Lower lobe of right lung (tissue), 2 donors: Measurements from ENCODE around the gene HEMK1. TPM values are rescaled to one million over a fixed set of nuclear protein-coding genes. Genes with fewer than 3 reads are reported as not detected.

Source experiments
- ATAC-seq, 2 donors: fragments of 200-7000 bp; cut with Tn5 transposase; one replicate each; pipeline ENCODE4 v1.9.1; 2020 to 2022; ENCODE audit warnings: mild to moderate bottlenecking in 2 of 2, moderate library complexity in 2 of 2
- DNase-seq: peaks from one replicate; pipeline ENCODE4 v3.0.0-alpha.2; 2020
- H3K27ac ChIP-seq: fragments of 200-600 bp; one replicate; pipeline ENCODE4 v1.8.0; 2022
- H3K27me3 ChIP-seq: fragments of 200-600 bp; one replicate; pipeline ENCODE4 v1.8.0; 2022; ENCODE audit warnings: low read depth
- H3K36me3 ChIP-seq: fragments of 200-600 bp; one replicate; pipeline ENCODE4 v1.8.0; 2022; ENCODE audit warnings: mild to moderate bottlenecking
- H3K4me1 ChIP-seq: fragments of 200-600 bp; one replicate; pipeline ENCODE4 v1.8.0; 2022
- H3K4me3 ChIP-seq: fragments of 200-600 bp; one replicate; pipeline ENCODE4 v1.8.0; 2022; ENCODE audit warnings: mild to moderate bottlenecking
- H3K9me3 ChIP-seq: fragments of 200-600 bp; one replicate; pipeline ENCODE4 v1.8.0; 2022
- intact Hi-C: fragments of 100-400 bp; cut with DNase I; formaldehyde crosslinking; loops from one replicate; pipeline ENCODE4 v1.11.0; 2022
- total RNA-seq: library from RNA; stranded (reverse); fragmentation: NEBNext Ultra II Directional; extraction: Animal tissue kit (Norgen Biotek cat#: 25700); gene quantifications from one replicate; pipeline ENCODE4 v1.2.1, GENCODE V29; 2021
- TF ChIP-seq, protein P1 (sequence below): fragments of 200-600 bp; IDR thresholded peaks from one replicate; pipeline ENCODE4 v1.8.0; 2022; ENCODE audit warnings: antibody characterized with exemption, mild to moderate bottlenecking
- donor health status: DM: no; HTN: yes; CAD: no; lungs with severe emphysema.

The HEMK1 gene
- total RNA-seq, 1 donor from 2014 or later: 28.4 TPM

DNA sequence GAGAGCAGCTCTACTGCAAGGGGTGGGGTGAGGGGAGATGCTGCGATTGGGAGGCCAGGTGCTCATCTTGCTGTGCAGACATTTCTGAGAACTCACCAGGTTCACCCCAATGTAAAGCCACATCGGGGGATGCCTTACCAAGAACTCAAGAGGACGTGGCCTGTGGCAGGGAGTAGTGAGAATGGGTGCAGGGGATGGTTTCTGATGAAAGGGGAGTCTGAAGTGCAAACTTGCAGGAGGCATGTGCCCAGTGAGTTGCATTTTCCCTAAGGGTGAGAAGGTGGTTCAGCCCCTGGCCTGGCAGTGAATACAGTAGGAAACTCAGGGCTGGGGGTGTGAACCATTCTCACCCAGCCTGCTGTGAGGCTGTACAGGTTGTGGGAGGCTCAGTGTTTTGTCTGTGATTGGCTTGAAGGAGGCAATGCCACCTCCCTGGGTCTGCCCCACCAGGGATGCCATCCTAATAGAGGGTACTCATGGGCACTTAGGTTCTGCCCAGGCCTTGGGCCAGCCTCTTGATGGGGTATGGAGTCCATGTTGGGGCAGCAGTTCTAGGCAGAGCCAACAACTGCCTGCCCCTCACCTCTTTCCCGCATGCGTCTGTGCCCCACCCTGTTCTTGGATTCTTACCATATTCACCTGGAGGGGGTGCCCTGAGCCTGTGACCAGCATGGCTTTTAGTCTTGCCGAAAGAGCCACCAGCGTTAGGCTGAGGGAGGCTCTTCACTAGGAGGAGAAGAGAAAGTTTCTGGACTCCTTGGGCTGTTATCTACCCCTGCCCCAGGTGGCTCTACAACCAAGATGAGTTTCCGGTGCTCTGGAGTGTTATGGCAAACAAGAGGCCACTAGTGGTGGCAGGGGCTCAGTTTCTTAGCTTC, 4.5 kb downstream of the HEMK1 start:
- Histone ChIP-seq H3K9me3 (no peaks in the 10 kb centered on the region), H3K4me1 (peaks cover 33% of the 10 kb centered on the region), H3K27ac (peak overlapping the region; percentile 60), H3K4me3 (no peak overlapping the region), H3K27me3 (no peaks in the 10 kb centered on the region), H3K36me3 (peaks cover 40% of the 10 kb centered on the region)
- intact Hi-C loops: loop anchor here (5.0 kb wide), 1 partner anchor 38 kb away; the partner anchor contains the start of gene CISH
- ATAC-seq (peak; percentile 29 to 32), DNase-seq (peak; percentile 64)
- TF ChIP-seq, protein P1, sequence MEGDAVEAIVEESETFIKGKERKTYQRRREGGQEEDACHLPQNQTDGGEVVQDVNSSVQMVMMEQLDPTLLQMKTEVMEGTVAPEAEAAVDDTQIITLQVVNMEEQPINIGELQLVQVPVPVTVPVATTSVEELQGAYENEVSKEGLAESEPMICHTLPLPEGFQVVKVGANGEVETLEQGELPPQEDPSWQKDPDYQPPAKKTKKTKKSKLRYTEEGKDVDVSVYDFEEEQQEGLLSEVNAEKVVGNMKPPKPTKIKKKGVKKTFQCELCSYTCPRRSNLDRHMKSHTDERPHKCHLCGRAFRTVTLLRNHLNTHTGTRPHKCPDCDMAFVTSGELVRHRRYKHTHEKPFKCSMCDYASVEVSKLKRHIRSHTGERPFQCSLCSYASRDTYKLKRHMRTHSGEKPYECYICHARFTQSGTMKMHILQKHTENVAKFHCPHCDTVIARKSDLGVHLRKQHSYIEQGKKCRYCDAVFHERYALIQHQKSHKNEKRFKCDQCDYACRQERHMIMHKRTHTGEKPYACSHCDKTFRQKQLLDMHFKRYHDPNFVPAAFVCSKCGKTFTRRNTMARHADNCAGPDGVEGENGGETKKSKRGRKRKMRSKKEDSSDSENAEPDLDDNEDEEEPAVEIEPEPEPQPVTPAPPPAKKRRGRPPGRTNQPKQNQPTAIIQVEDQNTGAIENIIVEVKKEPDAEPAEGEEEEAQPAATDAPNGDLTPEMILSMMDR: no peak

DNA sequence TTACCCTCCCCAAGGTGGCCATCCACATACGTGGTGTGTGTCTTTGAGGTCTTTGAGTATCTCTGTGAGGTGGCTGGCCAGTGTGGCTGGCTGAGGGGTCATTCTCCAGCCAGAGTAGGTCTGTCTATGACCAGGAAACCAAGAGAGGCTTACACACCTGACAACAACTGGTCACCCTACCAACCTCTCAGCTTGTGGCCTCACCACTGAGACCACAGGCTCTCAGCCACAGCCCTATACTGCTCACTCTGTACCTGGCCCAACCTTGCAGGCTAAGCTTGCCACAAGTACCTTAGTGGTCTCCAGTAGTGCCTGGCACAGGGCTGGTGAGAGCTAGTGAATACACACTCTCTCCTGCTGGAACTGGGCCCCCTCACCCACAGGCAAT, 5.1 kb downstream of the HEMK1 start:
- no peak overlapping the region for H3K4me3 ChIP-seq
- ATAC-seq: no peak
- no peaks in the 10 kb centered on the region for H3K9me3 ChIP-seq
- no peak for DNase-seq
- intact Hi-C loops: loop anchor here (5.0 kb wide), 1 partner anchor 38 kb away; the partner anchor contains the start of gene CISH
- peaks cover 46% of the 10 kb centered on the region for H3K36me3 ChIP-seq
- H3K27me3 ChIP-seq: no peaks in the 10 kb centered on the region
- peak overlapping the region; percentile 60 for H3K27ac ChIP-seq
- TF ChIP-seq, protein P1: no peak
- H3K4me1 ChIP-seq: peaks cover 33% of the 10 kb centered on the region

DNA sequence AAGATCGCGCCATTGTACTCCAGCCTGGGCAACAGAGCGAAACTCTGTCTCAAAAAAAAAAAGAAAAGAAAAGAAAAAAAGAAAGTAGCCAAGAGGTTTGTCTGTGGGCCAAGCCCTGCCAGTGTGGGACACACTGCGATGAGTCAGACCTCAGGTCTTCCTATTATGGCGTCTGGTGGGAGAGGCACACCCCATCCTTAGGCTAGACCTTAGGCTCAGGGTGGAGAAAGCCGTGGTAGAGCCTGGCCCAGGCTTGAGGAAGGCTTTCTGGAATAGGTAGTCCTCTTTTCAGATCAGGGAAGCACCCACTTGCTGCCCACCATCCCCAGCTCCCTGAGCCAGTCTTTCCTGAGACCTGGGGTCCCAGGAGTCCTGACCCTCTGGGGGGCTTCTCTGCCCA, 6.0 kb downstream of the HEMK1 start:
- intact Hi-C loops: no loop called here
- DNase-seq (no peak), ATAC-seq (no peak)
- peaks cover 24% of the 10 kb centered on the region for H3K4me1 ChIP-seq
- no peaks in the 10 kb centered on the region for H3K9me3 ChIP-seq
- TF ChIP-seq, protein P1: no peak
- no peaks in the 10 kb centered on the region for H3K27me3 ChIP-seq
- H3K27ac ChIP-seq: no peak overlapping the region
- H3K4me3 ChIP-seq: no peak overlapping the region
- H3K36me3 ChIP-seq: peaks cover 52% of the 10 kb centered on the region

DNA sequence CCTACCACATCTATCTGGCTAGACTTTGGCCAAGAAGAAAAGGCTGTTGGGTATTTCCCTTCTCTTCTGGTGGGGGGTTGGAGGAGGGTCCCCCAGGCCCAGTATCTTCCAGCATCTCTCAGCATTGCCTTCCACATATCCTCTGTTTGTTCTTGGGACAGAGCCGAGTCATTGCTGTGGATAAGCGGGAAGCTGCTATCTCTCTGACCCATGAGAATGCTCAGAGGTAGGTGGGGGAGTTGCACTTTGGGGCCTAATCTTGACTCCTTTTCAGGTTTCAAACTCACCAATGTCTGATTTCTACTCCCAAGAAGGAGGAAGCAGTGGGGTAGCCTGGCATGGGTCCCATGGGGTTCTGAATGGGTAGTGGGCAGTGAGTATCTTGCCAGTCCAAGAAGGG, 8.0 kb downstream of the HEMK1 start:
- DNase-seq (no peak), ATAC-seq (no peak)
- no peak overlapping the region for H3K27ac ChIP-seq
- no peaks in the 10 kb centered on the region for H3K27me3 ChIP-seq
- H3K36me3 ChIP-seq: peaks cover 60% of the 10 kb centered on the region
- TF ChIP-seq, protein P1: no peak
- no peak overlapping the region for H3K4me3 ChIP-seq
- H3K4me1 ChIP-seq: peaks cover 28% of the 10 kb centered on the region
- intact Hi-C loops: no loop called here
- H3K9me3 ChIP-seq: no peaks in the 10 kb centered on the region

DNA sequence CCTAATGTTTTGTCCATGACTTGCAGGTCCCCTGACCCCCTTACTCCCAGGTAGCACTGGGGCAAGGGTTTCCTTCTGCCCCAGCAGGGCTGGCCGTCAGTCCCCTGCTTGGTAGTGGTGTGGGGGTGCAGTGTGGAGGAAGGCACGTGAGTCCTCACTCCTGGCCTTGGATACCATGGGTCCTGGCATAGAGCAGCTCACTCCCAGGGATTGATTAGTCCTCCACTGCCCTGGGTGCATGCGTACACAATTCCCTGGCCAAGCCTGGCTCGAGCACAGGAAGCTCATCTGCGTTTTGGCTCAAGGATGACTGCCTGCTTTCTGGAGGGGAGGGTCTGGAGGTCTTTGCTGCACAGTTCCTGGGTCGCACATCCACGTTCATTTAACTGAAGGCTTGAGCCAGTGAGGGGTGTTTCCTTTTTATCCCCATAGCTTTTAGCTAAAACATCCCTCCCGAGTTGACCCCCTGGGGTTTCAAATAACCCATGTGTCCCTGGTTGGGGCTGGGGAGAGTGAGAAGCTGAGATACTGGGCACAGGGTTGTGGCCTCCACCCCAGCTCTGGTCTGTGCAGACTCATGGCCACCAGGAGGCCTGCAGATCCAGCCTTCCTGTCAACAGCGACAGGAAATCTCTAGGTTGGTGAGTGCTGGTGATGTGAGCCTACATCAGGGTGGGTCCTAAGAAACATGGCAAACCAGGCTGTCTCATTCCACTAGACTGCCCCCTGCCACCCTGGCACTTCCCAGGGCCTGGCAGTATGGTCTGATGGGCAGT, 11.5 kb downstream of the HEMK1 start:
- ATAC-seq: no peak
- TF ChIP-seq, protein P1: no peak
- H3K36me3 ChIP-seq: peaks cover 53% of the 10 kb centered on the region
- intact Hi-C loops: no loop called here
- no peaks in the 10 kb centered on the region for H3K9me3 ChIP-seq
- H3K27me3 ChIP-seq: no peaks in the 10 kb centered on the region
- peak overlapping the region; percentile 86 for H3K27ac ChIP-seq
- peaks cover 48% of the 10 kb centered on the region for H3K4me1 ChIP-seq
- no peak overlapping the region for H3K4me3 ChIP-seq
- no peak for DNase-seq
